Stomach (tissue), 9 donors: ENCODE data around the gene LNPEP. TPM values are rescaled to one million over a fixed set of nuclear protein-coding genes. Genes with fewer than 3 reads are reported as not detected.
A peak's percentile ranks its signal among the peaks of the same experiment; 100 is the strongest.

Source experiments
- DNase-seq, 2 donors: peaks; one replicate each; pipeline versions ENCODE4 v3.0.0 to v3.0.0-alpha.2; 2013 to 2019
- H3K27ac ChIP-seq, 5 donors: fragments of 200-600 bp in 4 of 5; sonication (generic) in 4 of 5; one replicate each; pipeline ENCODE4 v1.5.1; 2013 to 2019; ENCODE audit warnings: mild to moderate bottlenecking in 1 of 5, moderate library complexity in 1 of 5
- H3K27me3 ChIP-seq, 3 donors: fragments of 200-600 bp; sonication (generic); one replicate each; pipeline ENCODE4 v1.5.1; 2017 to 2019; ENCODE audit warnings: mixed run types in 1 of 3
- H3K36me3 ChIP-seq, 4 donors: fragments of 200-600 bp; sonication (generic); 1 replicate in 3 of 4; 2 replicates in 1 of 4; pipeline ENCODE4 v1.5.1; 2016 to 2019
- H3K4me1 ChIP-seq, 4 donors: fragments of 200-600 bp; sonication (generic); one replicate each; pipeline ENCODE4 v1.5.1; 2016 to 2019
- H3K4me3 ChIP-seq, 4 donors: fragments of 200-600 bp; sonication (generic) in 3 of 4; one replicate each; pipeline ENCODE4 v1.5.1; 2016 to 2019; ENCODE audit warnings: mild to moderate bottlenecking in 1 of 4
- H3K9me3 ChIP-seq, 4 donors: fragments of 200-600 bp; sonication (generic); one replicate each; pipeline ENCODE4 v1.5.1; 2016 to 2019
- CTCF ChIP-seq, 7 experiments: fragments of 450-650 bp in 4 of 7; fragments of 200-600 bp in 3 of 7; sonication (generic) in 3 of 7; IDR thresholded peaks; one replicate each; pipeline ENCODE4 v1.5.1; 2016 to 2019; ENCODE audit warnings: antibody characterized with exemption in 7 of 7, control low read depth in 2 of 7, mild to moderate bottlenecking in 1 of 7
- EP300 ChIP-seq: sonication (generic); formaldehyde crosslinking; IDR thresholded peaks from one replicate; pipeline ENCODE4 v1.6.1; 2017; ENCODE audit warnings: antibody characterized with exemption
- POLR2A ChIP-seq, 4 donors: fragments of 450-650 bp; IDR thresholded peaks; one replicate each; pipeline ENCODE4 v1.6.1; 2016; ENCODE audit warnings: antibody characterized with exemption in 4 of 4, control low read depth in 2 of 4, mild to moderate bottlenecking in 1 of 4, moderate library complexity in 1 of 4
- POLR2AphosphoS5 ChIP-seq, 3 donors: sonication (generic); formaldehyde crosslinking; IDR thresholded peaks; one replicate each; pipeline ENCODE4 v1.6.1; 2016; ENCODE audit warnings: antibody characterized with exemption in 3 of 3
- WGBS, 5 donors: extraction: QIAGEN DNeasy Blood & Tissue Kit in 3 of 5; methylation state at CpG; one replicate each; pipeline versions ENCODE4 v1.1.5 to v1.1.7; 2013 to 2018; 5-methylcytosine and 5-hydroxymethylcytosine counted together
- intact Hi-C: fragments of 100-400 bp; cut with DNase I; formaldehyde crosslinking; loops from one replicate; pipeline ENCODE4 v1.15.1; 2023; ENCODE audit warnings: low total_unique reads
- polyA plus RNA-seq, 3 donors: library from polyadenylated mRNA; stranded (reverse); fragments of 200-250 nt; gene quantifications; one replicate each; pipeline ENCODE4 v1.2.3, GENCODE V29; 2013
- total RNA-seq, 5 donors: library from RNA; depleted of rRNA; stranded (reverse); fragments of >200 nt; gene quantifications; one replicate each; pipeline versions ENCODE4 v1.1.0 to v1.2.3, GENCODE V29; 2014 to 2016
- donor health status: healthy with polysubstance abuse.
- donor health status: Bipolar disorder and iron deficiency.
- donor health status: healthy.

Gene LNPEP
- total and polyA plus RNA-seq, 8 donors, result 2.0 to 160 (median 28.9) TPM

GRCh38 chr5:97004423-97005060 is 68.7 kb downstream of the LNPEP start:
- DNase-seq, result no peak
- intact Hi-C loops, result no loop called here
- peaks cover 0 to 21% (median 10%) of the 10 kb centered on the region in 4 donors for H3K4me1 ChIP-seq
- H3K4me3 ChIP-seq, result no peak overlapping the region
- peaks cover 0 to 75% (median 70%) of the 10 kb centered on the region in 4 donors for H3K36me3 ChIP-seq
- H3K27ac ChIP-seq, result no peak overlapping the region
- 94 to 98% (median 96%) methylated on average over 2 of the region's 2 CpGs for WGBS, 5 donors
- H3K27me3 ChIP-seq, result no peaks in the 10 kb centered on the region
- no peak for TF ChIP-seq POLR2A (IDR thresholded peaks at IDR 0.05)
- TF ChIP-seq POLR2AphosphoS5 (IDR thresholded peaks at IDR 0.05), result no peak
- TF ChIP-seq EP300, result no peak
- TF ChIP-seq CTCF (IDR thresholded peaks at IDR 0.05), result no peak
- no peaks in the 10 kb centered on the region for H3K9me3 ChIP-seq

- intact Hi-C loops, result no loop called here
- Histone ChIP-seq H3K9me3 (no peaks in the 10 kb centered on the region), H3K4me3 (no peak overlapping the region), H3K36me3 (peaks cover 0 to 63% (median 56%) of the 10 kb centered on the region in 4 donors), H3K4me1 (peaks cover 0 to 19% (median 7%) of the 10 kb centered on the region in 4 donors), H3K27me3 (no peaks in the 10 kb centered on the region), H3K27ac (no peak overlapping the region)
- no peak for TF ChIP-seq EP300
- TF ChIP-seq POLR2A (IDR thresholded peaks at IDR 0.05), result no peak
- no peak for TF ChIP-seq CTCF (IDR thresholded peaks at IDR 0.05)
- no peak for TF ChIP-seq POLR2AphosphoS5 (IDR thresholded peaks at IDR 0.05)
- no peak for DNase-seq
- WGBS, 5 donors, result 72 to 77% (median 74%) methylated on average over 3 of the region's 3 CpGs
Observed at GRCh38 chr5:97006454-97007060, 70.7 kb downstream of the LNPEP start.

GRCh38 chr5:97009212-97009898 is 73.5 kb downstream of the LNPEP start:
- H3K27me3 ChIP-seq, result no peaks in the 10 kb centered on the region
- intact Hi-C loops, result no loop called here
- no peak overlapping the region for H3K27ac ChIP-seq
- no peak for TF ChIP-seq EP300
- TF ChIP-seq CTCF (IDR thresholded peaks at IDR 0.05), result no peak
- no peak for TF ChIP-seq POLR2AphosphoS5 (IDR thresholded peaks at IDR 0.05)
- no peak for TF ChIP-seq POLR2A (IDR thresholded peaks at IDR 0.05)
- peak in 1 of 2 donors; percentile 70 for DNase-seq
- H3K4me1 ChIP-seq, result peaks cover 0 to 18% (median 7%) of the 10 kb centered on the region in 4 donors
- no peak overlapping the region for H3K4me3 ChIP-seq
- H3K9me3 ChIP-seq, result no peaks in the 10 kb centered on the region
- WGBS, 5 donors, result 43 to 78% (median 67%) methylated on average over 3 of the region's 3 CpGs
- peaks cover 0 to 56% (median 48%) of the 10 kb centered on the region in 4 donors for H3K36me3 ChIP-seq

- no peaks in the 10 kb centered on the region for H3K9me3 ChIP-seq
- 80 to 97% (median 92%) methylated on average over 1 of the region's 1 CpG for WGBS, 5 donors
- TF ChIP-seq CTCF (IDR thresholded peaks at IDR 0.05) (no peak), POLR2A (IDR thresholded peaks at IDR 0.05) (no peak), EP300 (no peak), POLR2AphosphoS5 (IDR thresholded peaks at IDR 0.05) (no peak)
- peaks cover 0 to 15% (median 6%) of the 10 kb centered on the region in 4 donors for H3K4me1 ChIP-seq
- no peak overlapping the region for H3K4me3 ChIP-seq
- H3K27me3 ChIP-seq, result no peaks in the 10 kb centered on the region
- no peak for DNase-seq
- H3K27ac ChIP-seq, result no peak overlapping the region
- peaks cover 0 to 56% (median 47%) of the 10 kb centered on the region in 4 donors for H3K36me3 ChIP-seq
- intact Hi-C loops, result no loop called here
Observed at GRCh38 chr5:97009921-97010320, 74.0 kb downstream of the LNPEP start.
